Neural cell (in vitro differentiated cells): ENCODE measurements around the gene CPD.

ENCODE experiments used
- EP300 ChIP-seq: fragments of 450-650 bp; conservative IDR thresholded peaks from 2 replicates; pipeline ENCODE4 v1.6.1; 2014; ENCODE audit warnings: antibody characterized with exemption, mild to moderate bottlenecking, moderate library complexity; ENCODE audit not compliant: poor library complexity, severe bottlenecking
- EZH2 ChIP-seq: fragments of 200-600, 300-800 bp; shearing (Covaris generic), sonication (generic); IDR thresholded peaks from 2 replicates; pipeline ENCODE4 v1.6.1; 2014; ENCODE audit warnings: antibody characterized with exemption, low read length, borderline replicate concordance, mild to moderate bottlenecking; ENCODE audit not compliant: insufficient read depth, poor library complexity, severe bottlenecking
- POLR2AphosphoS5 ChIP-seq: IDR thresholded peaks from 2 replicates; pipeline ENCODE4 v1.6.1; 2012
- TAF1 ChIP-seq: IDR thresholded peaks from 2 replicates; pipeline ENCODE4 v1.6.1; 2012; ENCODE audit warnings: low read depth
- TF ChIP-seq, protein P1 (sequence below): fragments of 450-650 bp; IDR thresholded peaks from 2 replicates; pipeline ENCODE4 v1.5.1; 2014; ENCODE audit warnings: antibody characterized with exemption, mild to moderate bottlenecking, moderate library complexity; ENCODE audit not compliant: poor library complexity, severe bottlenecking

- TF ChIP-seq POLR2AphosphoS5 (no peak), EZH2 (no peak), EP300 (no peak), TAF1 (no peak)
- TF ChIP-seq, protein P1, sequence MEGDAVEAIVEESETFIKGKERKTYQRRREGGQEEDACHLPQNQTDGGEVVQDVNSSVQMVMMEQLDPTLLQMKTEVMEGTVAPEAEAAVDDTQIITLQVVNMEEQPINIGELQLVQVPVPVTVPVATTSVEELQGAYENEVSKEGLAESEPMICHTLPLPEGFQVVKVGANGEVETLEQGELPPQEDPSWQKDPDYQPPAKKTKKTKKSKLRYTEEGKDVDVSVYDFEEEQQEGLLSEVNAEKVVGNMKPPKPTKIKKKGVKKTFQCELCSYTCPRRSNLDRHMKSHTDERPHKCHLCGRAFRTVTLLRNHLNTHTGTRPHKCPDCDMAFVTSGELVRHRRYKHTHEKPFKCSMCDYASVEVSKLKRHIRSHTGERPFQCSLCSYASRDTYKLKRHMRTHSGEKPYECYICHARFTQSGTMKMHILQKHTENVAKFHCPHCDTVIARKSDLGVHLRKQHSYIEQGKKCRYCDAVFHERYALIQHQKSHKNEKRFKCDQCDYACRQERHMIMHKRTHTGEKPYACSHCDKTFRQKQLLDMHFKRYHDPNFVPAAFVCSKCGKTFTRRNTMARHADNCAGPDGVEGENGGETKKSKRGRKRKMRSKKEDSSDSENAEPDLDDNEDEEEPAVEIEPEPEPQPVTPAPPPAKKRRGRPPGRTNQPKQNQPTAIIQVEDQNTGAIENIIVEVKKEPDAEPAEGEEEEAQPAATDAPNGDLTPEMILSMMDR, result no peak
Measured at GRCh38 chr17:30345089-30345433, 33.7 kb upstream of the CPD start.
